ENCODE results near the gene EDN3. TPM values are rescaled to one million over a fixed set of nuclear protein-coding genes. Genes with fewer than 3 reads are reported as not detected.

EDN3 gene
- total and polyA plus RNA-seq, 2 experiments from 2014 or later = not detected

- Histone ChIP-seq H3K36me3 (no peaks in the 10 kb centered on the region), H3K27me3 (peaks cover 37% of the 10 kb centered on the region), H3K4me1 (ENCODE audit: low read depth) (no peaks in the 10 kb centered on the region), H3K4me3 (no peak overlapping the region), H3K27ac (no peak overlapping the region), H3K9me3 (ENCODE audit: low read depth) (no peaks in the 10 kb centered on the region)
- DNase-seq (ENCODE audit: low read depth in 1 of 2, low spot score in 1 of 2) = no peak
- TF ChIP-seq CTCF (IDR thresholded peaks at IDR 0.05; ENCODE audit: low read depth, low read length) = no peak
These were observed 6.9 kb downstream of the EDN3 start for GRCh38 chr20:59307270-59307669.

- Histone ChIP-seq H3K4me1 (ENCODE audit: low read depth) (no peaks in the 10 kb centered on the region), H3K36me3 (no peaks in the 10 kb centered on the region), H3K27ac (no peak overlapping the region), H3K9me3 (ENCODE audit: low read depth) (no peaks in the 10 kb centered on the region), H3K27me3 (peaks cover 23% of the 10 kb centered on the region), H3K4me3 (no peak overlapping the region)
- DNase-seq (ENCODE audit: low read depth in 1 of 2, low spot score in 1 of 2) = no peak
- TF ChIP-seq CTCF (IDR thresholded peaks at IDR 0.05; ENCODE audit: low read depth, low read length) = no peak
These were observed 8.2 kb downstream of the EDN3 start for GRCh38 chr20:59308493-59309201.

- Histone ChIP-seq H3K4me1 (ENCODE audit: low read depth) (no peaks in the 10 kb centered on the region), H3K36me3 (no peaks in the 10 kb centered on the region), H3K4me3 (no peak overlapping the region), H3K27ac (no peak overlapping the region), H3K9me3 (ENCODE audit: low read depth) (no peaks in the 10 kb centered on the region), H3K27me3 (peaks cover 17% of the 10 kb centered on the region)
- no peak for DNase-seq (ENCODE audit: low read depth in 1 of 2, low spot score in 1 of 2)
- TF ChIP-seq CTCF (IDR thresholded peaks at IDR 0.05; ENCODE audit: low read depth, low read length) = no peak
These were observed 8.8 kb downstream of the EDN3 start for GRCh38 chr20:59309218-59309617.

GRCh38 chr20:59314997-59315396 lies 14.6 kb downstream of the EDN3 start:
- no peaks in the 10 kb centered on the region for H3K4me1 ChIP-seq (ENCODE audit: low read depth)

GRCh38 chr20:59316911-59317731 lies 16.7 kb downstream of the EDN3 start:
- H3K27me3 ChIP-seq = peaks cover 30% of the 10 kb centered on the region
- no peak overlapping the region for H3K27ac ChIP-seq
- DNase-seq (ENCODE audit: low read depth in 1 of 2, low spot score in 1 of 2) = no peak
- H3K9me3 ChIP-seq (ENCODE audit: low read depth) = no peaks in the 10 kb centered on the region
- H3K4me3 ChIP-seq = no peak overlapping the region
- TF ChIP-seq CTCF (IDR thresholded peaks at IDR 0.05; ENCODE audit: low read depth, low read length) = no peak
- H3K36me3 ChIP-seq = no peaks in the 10 kb centered on the region
- H3K4me1 ChIP-seq (ENCODE audit: low read depth) = no peaks in the 10 kb centered on the region

More at GRCh38 chr20:59314997-59315396, 14.6 kb downstream of the EDN3 start:
- Histone ChIP-seq H3K36me3 (no peaks in the 10 kb centered on the region), H3K4me3 (no peak overlapping the region), H3K27me3 (peaks cover 10% of the 10 kb centered on the region), H3K27ac (no peak overlapping the region), H3K9me3 (ENCODE audit: low read depth) (no peaks in the 10 kb centered on the region)
- DNase-seq (ENCODE audit: low read depth in 1 of 2, low spot score in 1 of 2) = no peak
- TF ChIP-seq CTCF (IDR thresholded peaks at IDR 0.05; ENCODE audit: low read depth, low read length) = no peak

Data from cardiac muscle cell (in vitro differentiated cells and primary cell).